RWPE2 (cell line): ENCODE measurements around the gene USP37.
A peak's percentile ranks its signal among the peaks of the same experiment; 100 is the strongest.

ENCODE experiments used
- ATAC-seq: fragments of 200-7000 bp; cut with Tn5 transposase; 3 replicates; pipeline ENCODE4 v1.9.1; 2021; ENCODE audit warnings: low read depth
- DNase-seq: peaks from one replicate; pipeline ENCODE4 v3.0.0-alpha.2; 2020; ENCODE audit warnings: low spot score
- H3K27ac ChIP-seq: fragments of 450-650 bp; 2 replicates; pipeline ENCODE4 v1.5.1; 2017; ENCODE audit warnings: mild to moderate bottlenecking; ENCODE audit not compliant: poor library complexity, severe bottlenecking
- H3K27me3 ChIP-seq: fragments of 250-450 bp; sonication (Bioruptor Pico); 2 replicates; pipeline ENCODE4 v1.5.1; 2021; ENCODE audit warnings: mild to moderate bottlenecking, moderate library complexity; ENCODE audit not compliant: insufficient read depth, poor library complexity, severe bottlenecking
- H3K36me3 ChIP-seq: fragments of 250-450 bp; sonication (Bioruptor Pico); 2 replicates; pipeline ENCODE4 v1.5.1; 2020; ENCODE audit warnings: low read depth, mild to moderate bottlenecking, moderate library complexity
- H3K4me1 ChIP-seq: fragments of 250-450 bp; sonication (Bioruptor Pico); 2 replicates; pipeline ENCODE4 v1.5.1; 2021; ENCODE audit warnings: mild to moderate bottlenecking, moderate library complexity; ENCODE audit not compliant: insufficient read depth, poor library complexity, severe bottlenecking
- H3K4me3 ChIP-seq: fragments of 250-450 bp; sonication (Bioruptor Pico); 2 replicates; pipeline ENCODE4 v1.5.1; 2021; ENCODE audit warnings: mild to moderate bottlenecking, moderate library complexity; ENCODE audit not compliant: severe bottlenecking
- H3K9me3 ChIP-seq: fragments of 250-450 bp; sonication (Bioruptor Pico); 2 replicates; pipeline ENCODE4 v1.5.1; 2021; ENCODE audit warnings: mild to moderate bottlenecking, moderate library complexity; ENCODE audit not compliant: severe bottlenecking
- TF ChIP-seq, protein P1 (sequence below): fragments of 450-650 bp; IDR thresholded peaks from one replicate; pipeline ENCODE4 v1.5.1; 2017; ENCODE audit warnings: mild to moderate bottlenecking, moderate library complexity; ENCODE audit not compliant: poor library complexity, severe bottlenecking

USP37 gene

DNA sequence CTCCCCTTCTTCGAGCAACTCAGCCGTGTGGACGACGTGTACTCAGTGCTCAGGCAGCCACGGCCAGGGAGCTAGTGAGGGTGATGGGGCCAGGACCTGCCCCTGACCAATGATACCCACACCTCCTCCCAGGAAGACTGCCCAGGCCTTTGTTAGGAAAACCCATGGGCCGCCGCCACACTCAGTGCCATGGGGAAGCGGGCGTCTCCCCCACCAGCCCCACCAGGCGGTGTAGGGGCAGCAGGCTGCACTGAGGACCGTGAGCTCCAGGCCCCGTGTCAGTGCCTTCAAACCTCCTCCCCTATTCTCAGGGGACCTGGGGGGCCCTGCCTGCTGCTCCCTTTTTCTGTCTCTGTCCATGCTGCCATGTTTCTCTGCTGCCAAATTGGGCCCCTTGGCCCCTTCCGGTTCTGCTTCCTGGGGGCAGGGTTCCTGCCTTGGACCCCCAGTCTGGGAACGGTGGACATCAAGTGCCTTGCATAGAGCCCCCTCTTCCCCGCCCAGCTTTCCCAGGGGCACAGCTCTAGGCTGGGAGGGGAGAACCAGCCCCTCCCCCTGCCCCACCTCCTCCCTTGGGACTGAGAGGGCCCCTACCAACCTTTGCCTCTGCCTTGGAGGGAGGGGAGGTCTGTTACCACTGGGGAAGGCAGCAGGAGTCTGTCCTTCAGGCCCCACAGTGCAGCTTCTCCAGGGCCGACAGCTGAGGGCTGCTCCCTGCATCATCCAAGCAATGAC, 163.6 kb downstream of the USP37 start:
- H3K27me3 ChIP-seq, result no peaks in the 10 kb centered on the region
- H3K4me1 ChIP-seq, result peaks cover 12% of the 10 kb centered on the region
- no peak overlapping the region for H3K4me3 ChIP-seq
- no peak for ATAC-seq
- H3K27ac ChIP-seq, result peak overlapping the region; percentile 66
- peaks cover 34% of the 10 kb centered on the region for H3K36me3 ChIP-seq
- DNase-seq, result no peak
- H3K9me3 ChIP-seq, result no peaks in the 10 kb centered on the region
- TF ChIP-seq, protein P1, sequence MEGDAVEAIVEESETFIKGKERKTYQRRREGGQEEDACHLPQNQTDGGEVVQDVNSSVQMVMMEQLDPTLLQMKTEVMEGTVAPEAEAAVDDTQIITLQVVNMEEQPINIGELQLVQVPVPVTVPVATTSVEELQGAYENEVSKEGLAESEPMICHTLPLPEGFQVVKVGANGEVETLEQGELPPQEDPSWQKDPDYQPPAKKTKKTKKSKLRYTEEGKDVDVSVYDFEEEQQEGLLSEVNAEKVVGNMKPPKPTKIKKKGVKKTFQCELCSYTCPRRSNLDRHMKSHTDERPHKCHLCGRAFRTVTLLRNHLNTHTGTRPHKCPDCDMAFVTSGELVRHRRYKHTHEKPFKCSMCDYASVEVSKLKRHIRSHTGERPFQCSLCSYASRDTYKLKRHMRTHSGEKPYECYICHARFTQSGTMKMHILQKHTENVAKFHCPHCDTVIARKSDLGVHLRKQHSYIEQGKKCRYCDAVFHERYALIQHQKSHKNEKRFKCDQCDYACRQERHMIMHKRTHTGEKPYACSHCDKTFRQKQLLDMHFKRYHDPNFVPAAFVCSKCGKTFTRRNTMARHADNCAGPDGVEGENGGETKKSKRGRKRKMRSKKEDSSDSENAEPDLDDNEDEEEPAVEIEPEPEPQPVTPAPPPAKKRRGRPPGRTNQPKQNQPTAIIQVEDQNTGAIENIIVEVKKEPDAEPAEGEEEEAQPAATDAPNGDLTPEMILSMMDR, result no peak

DNA sequence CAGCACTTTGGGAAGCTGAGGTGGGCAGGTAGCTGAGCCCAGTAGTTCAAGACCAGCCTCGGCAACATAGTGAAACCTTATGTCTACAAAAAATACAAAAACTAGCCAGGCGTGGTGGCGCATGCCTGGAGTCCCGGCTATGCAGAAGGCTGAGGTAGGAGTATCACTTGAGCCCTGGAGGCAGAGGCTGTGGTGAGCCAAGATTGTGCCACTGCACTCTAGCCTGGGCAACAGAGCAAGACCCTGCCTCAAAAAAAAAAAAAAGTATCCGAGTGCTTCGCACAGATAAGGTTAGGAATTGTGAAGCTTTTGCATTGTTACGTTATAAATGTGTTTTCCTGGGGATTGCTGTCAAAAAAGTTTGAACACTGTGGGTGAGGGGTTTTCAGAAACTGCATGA, 164.3 kb downstream of the USP37 start:
- H3K4me1 ChIP-seq, result peaks cover 12% of the 10 kb centered on the region
- no peak for ATAC-seq
- H3K9me3 ChIP-seq, result no peaks in the 10 kb centered on the region
- H3K36me3 ChIP-seq, result peaks cover 34% of the 10 kb centered on the region
- no peak overlapping the region for H3K27ac ChIP-seq
- H3K27me3 ChIP-seq, result no peaks in the 10 kb centered on the region
- no peak overlapping the region for H3K4me3 ChIP-seq
- DNase-seq, result no peak
- TF ChIP-seq, protein P1, result no peak

DNA sequence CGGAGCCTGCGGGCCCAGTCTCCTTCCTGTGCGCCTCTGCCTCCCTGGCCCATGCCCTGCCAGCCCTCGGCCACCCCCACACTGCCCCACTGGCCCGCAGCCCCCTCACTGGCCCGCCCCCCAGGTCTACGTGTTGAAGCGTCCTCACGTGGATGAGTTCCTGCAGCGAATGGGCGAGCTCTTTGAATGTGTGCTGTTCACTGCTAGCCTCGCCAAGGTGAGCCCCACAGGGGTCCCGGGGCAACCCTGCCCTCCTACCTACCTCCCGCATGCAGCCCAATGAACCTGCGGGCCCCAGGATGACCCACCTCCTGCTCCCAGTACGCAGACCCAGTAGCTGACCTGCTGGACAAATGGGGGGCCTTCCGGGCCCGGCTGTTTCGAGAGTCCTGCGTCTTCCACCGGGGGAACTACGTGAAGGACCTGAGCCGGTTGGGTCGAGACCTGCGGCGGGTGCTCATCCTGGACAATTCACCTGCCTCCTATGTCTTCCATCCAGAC, 165.2 kb downstream of the USP37 start:
- TF ChIP-seq, protein P1, result no peak
- Histone ChIP-seq H3K27ac (no peak overlapping the region), H3K9me3 (no peaks in the 10 kb centered on the region), H3K4me1 (peaks cover 12% of the 10 kb centered on the region), H3K27me3 (no peaks in the 10 kb centered on the region), H3K36me3 (peaks cover 34% of the 10 kb centered on the region), H3K4me3 (no peak overlapping the region)
- no peak for ATAC-seq
- no peak for DNase-seq

DNA sequence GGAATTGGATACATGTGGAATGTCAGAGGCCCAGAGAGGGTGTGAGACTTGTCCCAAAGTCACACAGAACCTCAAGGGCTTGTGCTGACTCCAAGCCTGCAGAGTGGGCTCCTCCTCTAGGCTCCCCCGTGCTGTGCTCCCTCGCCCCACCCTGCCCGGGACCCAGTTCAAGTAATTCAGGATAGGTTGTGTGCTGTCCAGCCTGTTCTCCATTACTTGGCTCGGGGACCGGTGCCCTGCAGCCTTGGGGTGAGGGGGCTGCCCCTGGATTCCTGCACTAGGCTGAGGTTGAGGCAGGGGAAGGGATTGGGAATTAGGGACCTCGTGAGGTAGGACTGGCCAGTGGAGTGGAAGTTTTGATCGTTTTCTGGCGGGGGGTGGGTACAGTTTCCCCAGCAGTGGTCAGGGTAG, 165.7 kb downstream of the USP37 start:
- DNase-seq, result no peak
- Histone ChIP-seq H3K36me3 (peaks cover 34% of the 10 kb centered on the region), H3K27me3 (no peaks in the 10 kb centered on the region), H3K4me1 (peaks cover 12% of the 10 kb centered on the region), H3K4me3 (no peak overlapping the region), H3K27ac (no peak overlapping the region), H3K9me3 (no peaks in the 10 kb centered on the region)
- TF ChIP-seq, protein P1, result no peak
- no peak for ATAC-seq

DNA sequence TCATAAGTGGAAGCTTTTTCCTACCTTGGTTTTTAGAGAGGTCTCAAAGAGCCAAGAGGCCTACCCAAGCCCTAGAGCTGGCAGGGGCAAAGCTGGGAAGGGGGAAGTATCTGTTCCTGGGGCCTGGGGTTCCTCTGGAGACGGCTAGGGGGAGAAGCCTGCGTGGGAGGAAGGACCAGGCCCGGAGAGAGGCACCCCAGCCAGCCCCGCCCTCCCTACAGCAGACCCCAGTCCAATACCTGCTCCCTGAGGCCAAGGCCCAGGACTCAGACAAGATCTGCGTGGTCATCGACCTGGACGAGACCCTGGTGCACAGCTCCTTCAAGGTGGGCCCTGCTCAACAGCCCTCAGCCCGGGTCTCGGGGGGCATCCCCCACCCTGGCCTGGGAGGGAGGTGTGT, 166.3 kb downstream of the USP37 start:
- Histone ChIP-seq H3K27ac (peak overlapping the region; percentile 96), H3K36me3 (peaks cover 34% of the 10 kb centered on the region), H3K9me3 (no peaks in the 10 kb centered on the region), H3K4me3 (no peak overlapping the region), H3K27me3 (no peaks in the 10 kb centered on the region), H3K4me1 (peaks cover 8% of the 10 kb centered on the region)
- DNase-seq, result no peak
- no peak for ATAC-seq
- TF ChIP-seq, protein P1, result no peak
